GM12878 (cell line): ENCODE measurements around the gene MRPL37. TPM values are rescaled to one million over a fixed set of nuclear protein-coding genes. Genes with fewer than 3 reads are reported as not detected.

Experiments
- ATAC-seq: fragments of 200-7000 bp; cut with Tn5 transposase; 3 replicates; pipeline ENCODE4 v1.9.1; 2020; ENCODE audit warnings: mild to moderate bottlenecking, moderate library complexity
- BruUV-seq: library from RNA; stranded (reverse); fragments of 400-500 nt; replicated peaks from 2 replicates; lab custom pipeline; 2021; lab: Mats Ljungman, UMichigan
- CTCF ChIA-PET: fragments of 300-600 bp; sonication (Branson Sonifier 250); formaldehyde crosslinking; extraction: SDS; loops from one replicate; lab custom pipeline; 2021; ENCODE audit warnings: inconsistent platforms; lab: Yijun Ruan, JAX
- POLR2A ChIA-PET: fragments of 350-600 bp; formaldehyde crosslinking; extraction: SDS; loops from one replicate; lab custom pipeline; 2021; ENCODE audit warnings: inconsistent platforms; lab: Charles Lee
- RAD21 ChIA-PET: fragments of 300-600 bp; sonication (Branson Sonifier 250); formaldehyde crosslinking; loops from one replicate; lab custom pipeline; 2023; ENCODE audit warnings: antibody characterized with exemption; ENCODE audit not compliant: unreplicated experiment; lab: Charles Lee
- SMC1A ChIA-PET: fragments of 300-600 bp; sonication (Branson Sonifier 250); formaldehyde crosslinking; loops from one replicate; lab custom pipeline; 2023; ENCODE audit not compliant: unreplicated experiment, uncharacterized antibody; lab: Charles Lee
- DNase-seq: peaks from one replicate; pipeline ENCODE4 v3.0.0-alpha.2; 2011; ENCODE audit warnings: low read depth, low spot score
- FAIRE-seq: peaks from 3 replicates; lab custom pipeline; 2011; peaks lifted over from hg19 to GRCh38; lab: Jason Lieb, UNC
- H2AFZ ChIP-seq: 2 replicates; pipeline ENCODE4 v1.6.0; 2011; ENCODE audit warnings: low read depth, low read length, control low read depth; ENCODE audit not compliant: control insufficient read depth
- H3K27ac ChIP-seq: 2 replicates; pipeline ENCODE4 v1.5.1; 2011; ENCODE audit warnings: control low read depth; ENCODE audit not compliant: control insufficient read depth, insufficient read depth
- H3K27me3 ChIP-seq, 2 experiments: replicated peaks in 1 of 2; 2 replicates each; pipeline versions ENCODE4 v1.6.0 to v1.6.1; 2011; ENCODE audit warnings: low read length in 1 of 2; ENCODE audit not compliant: control insufficient read depth in 2 of 2, insufficient read depth in 2 of 2
- H3K36me3 ChIP-seq, 2 experiments: 2 replicates each; pipeline ENCODE4 v1.5.1; 2011; ENCODE audit warnings: low read length in 1 of 2; ENCODE audit not compliant: control insufficient read depth in 2 of 2, insufficient read depth in 2 of 2
- H3K4me1 ChIP-seq: 2 replicates; pipeline ENCODE4 v1.6.1; 2011; ENCODE audit warnings: mild to moderate bottlenecking, low read length, moderate library complexity, mixed read lengths; ENCODE audit not compliant: control insufficient read depth, insufficient read depth
- H3K4me2 ChIP-seq: 2 replicates; pipeline ENCODE4 v1.6.0; 2011; ENCODE audit warnings: control low read depth; ENCODE audit not compliant: control insufficient read depth, insufficient read depth
- H3K4me3 ChIP-seq: fragments of 200-600 bp; sonication (generic); 2 replicates; pipeline ENCODE4 v1.5.1; 2016
- H3K79me2 ChIP-seq: 2 replicates; pipeline ENCODE4 v1.6.0; 2011; ENCODE audit warnings: low read length; ENCODE audit not compliant: control insufficient read depth, insufficient read depth
- H3K9ac ChIP-seq: 2 replicates; pipeline ENCODE4 v1.8.0; 2011; ENCODE audit warnings: low read length, control low read depth, mixed read lengths; ENCODE audit not compliant: control insufficient read depth, insufficient read depth
- H3K9me3 ChIP-seq: replicated peaks from 3 replicates; pipeline ENCODE4 v1.5.1; 2011; ENCODE audit warnings: mild to moderate bottlenecking, low read length; ENCODE audit not compliant: control insufficient read depth, insufficient read depth
- H4K20me1 ChIP-seq: 2 replicates; pipeline ENCODE4 v1.6.0; 2011; ENCODE audit not compliant: control insufficient read depth, insufficient read depth
- CBFB ChIP-seq: IDR thresholded peaks from 2 replicates; pipeline ENCODE4 v1.6.1; 2016; ENCODE audit warnings: antibody characterized with exemption, low read depth
- CHD1 ChIP-seq: IDR thresholded peaks from 2 replicates; pipeline ENCODE4 v1.6.1; 2012; ENCODE audit warnings: low read depth, low read length, improper control_type of control experiment
- EED ChIP-seq: sonication (generic); IDR thresholded peaks from 2 replicates; pipeline ENCODE4 v1.6.1; 2016; ENCODE audit warnings: antibody characterized with exemption, low read depth
- HDAC2 ChIP-seq: fragments of 200-600 bp; sonication (generic); IDR thresholded peaks from 2 replicates; pipeline ENCODE4 v1.6.1; 2017
- IKZF2 ChIP-seq, 2 experiments: fragments of 450-650 bp; IDR thresholded peaks; 2 replicates each; pipeline ENCODE4 v1.6.1; 2017; ENCODE audit warnings: mild to moderate bottlenecking in 2 of 2, moderate library complexity in 2 of 2
- JUND ChIP-seq: IDR thresholded peaks from 2 replicates; pipeline ENCODE4 v1.6.1; 2012; ENCODE audit warnings: low read depth, mild to moderate bottlenecking, low read length, improper control_type of control experiment, moderate library complexity
- POU2F2 ChIP-seq: IDR thresholded peaks from 3 replicates; pipeline ENCODE4 v1.6.1; 2011; ENCODE audit warnings: low read depth, mild to moderate bottlenecking, low read length, borderline replicate concordance
- SIN3A ChIP-seq: IDR thresholded peaks from 2 replicates; pipeline ENCODE4 v1.6.1; 2012; ENCODE audit warnings: low read depth, low read length, improper control_type of control experiment
- TAF1 ChIP-seq: IDR thresholded peaks from 2 replicates; pipeline ENCODE4 v1.6.1; 2011; ENCODE audit warnings: mild to moderate bottlenecking, low read depth, low read length, borderline replicate concordance
- YY1 ChIP-seq: IDR thresholded peaks from 2 replicates; pipeline ENCODE4 v1.6.1; 2011; ENCODE audit warnings: low read depth, mild to moderate bottlenecking, low read length
- ZZZ3 ChIP-seq: IDR thresholded peaks from 2 replicates; pipeline ENCODE4 v1.6.1; 2011; ENCODE audit warnings: low read depth; ENCODE audit not compliant: control insufficient read depth, insufficient read length
- WGBS: methylation state at CpG from one replicate; pipeline ENCODE4 v1.1.6; 2016; ENCODE audit warnings: low lambda C conversion rate; ENCODE audit not compliant: insufficient replicate concordance, insufficient coverage; ENCODE audit errors: missing lambda C conversion rate; 5-methylcytosine and 5-hydroxymethylcytosine counted together
- in situ Hi-C: fragments of 300-500 bp; cut with MboI; formaldehyde crosslinking; loops from 9 replicates; pipeline ENCODE4 v1.14.3; 2018; ENCODE audit warnings: mixed read lengths
- intact Hi-C: fragments of 100-400 bp; cut with micrococcal nuclease; formaldehyde crosslinking; loops from one replicate; pipeline ENCODE4 v1.14.2; 2022; ENCODE audit not compliant: unreplicated experiment
- polyA plus RNA-seq, 11 experiments: library from polyadenylated mRNA; depleted of rRNA in 4 of 11; unstranded in 6 of 11; stranded (reverse) in 5 of 11; fragments of >200 nt; fragmentation: Nextera tagmentation in 4 of 11; fragmentation: Illumina TruSeq in 1 of 11; extraction: Ambion mirVana in 4 of 11; extraction: Trizol in 1 of 11; gene quantifications; 1 replicate in 1 of 11; 2 replicates in 10 of 11; pipeline versions ENCODE4 v1.2.1 to v1.2.3, GENCODE V29; 2011 to 2016; ENCODE audit warnings: inconsistent platforms in 2 of 11, missing spikeins in 2 of 11, low read depth in 1 of 11
- total RNA-seq, 4 experiments: library from RNA; depleted of rRNA in 3 of 4; stranded (reverse); fragments of >200 nt in 3 of 4; fragmentation: Illumina TruSeq in 1 of 4; extraction: Trizol in 1 of 4; gene quantifications; 2 replicates each; pipeline versions ENCODE4 v1.2.1 to v1.2.3, GENCODE V29; 2013 to 2021
- TF ChIP-seq, protein P1 (sequence below): fragments of 450-650 bp; formaldehyde crosslinking; IDR thresholded peaks from 2 replicates; pipeline ENCODE4 v1.4.0; 2022; ENCODE audit warnings: mild to moderate bottlenecking, moderate library complexity
- TF ChIP-seq, protein P2 (sequence below), 3 experiments: IDR thresholded peaks in 2 of 3; conservative IDR thresholded peaks in 1 of 3; 2 replicates each; pipeline ENCODE4 v1.5.1; 2011; ENCODE audit warnings: low read depth in 3 of 3, low read length in 3 of 3, mild to moderate bottlenecking in 3 of 3, control low read depth in 2 of 3, moderate library complexity in 2 of 3, inconsistent platforms in 1 of 3, mixed read lengths in 1 of 3; ENCODE audit not compliant: control insufficient read depth in 2 of 3, insufficient read depth in 1 of 3; ENCODE audit errors: extremely low read depth in 1 of 3

MRPL37 gene
- total and polyA plus RNA-seq, 10 of the 15 experiments (the other 5 are each of a cell fraction or from before 2014, with no cell fraction given) = 41.4 to 217 (median 159) TPM

DNA sequence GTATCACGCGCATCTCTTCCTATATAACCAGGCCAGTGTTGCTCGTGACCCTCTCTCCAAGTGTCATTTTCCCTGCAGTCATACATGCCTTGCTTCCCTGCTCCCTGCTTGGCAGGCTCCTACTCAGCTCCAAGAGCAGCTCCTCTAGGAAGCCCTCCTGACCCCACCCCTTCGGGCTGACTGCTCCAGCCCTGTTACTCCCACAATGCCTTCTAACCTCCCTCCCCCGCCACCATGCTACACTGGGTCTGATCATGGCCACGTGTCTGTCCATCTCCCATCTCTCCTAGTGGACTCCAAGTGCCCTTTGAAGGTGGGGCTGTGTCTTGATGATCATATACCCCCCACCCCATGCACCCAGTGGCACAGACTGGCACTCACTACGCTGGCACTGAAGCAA, 44.7 kb downstream of the MRPL37 start:
- intact Hi-C loops = no loop called here
- Histone ChIP-seq H3K4me2 (no peak overlapping the region), H4K20me1 (no peaks in the 10 kb centered on the region), H3K4me1 (no peaks in the 10 kb centered on the region), H3K9ac (no peak overlapping the region), H3K27me3 (no peaks in the 10 kb centered on the region)
- POLR2A ChIA-PET = no interaction called here
- DNase-seq (no peak), FAIRE-seq (no peak), ATAC-seq (no peak)
- RAD21 ChIA-PET = no interaction called here
- TF ChIP-seq EED (no peak), YY1 (no peak), CBFB (no peak), SIN3A (no peak), IKZF2 (IDR thresholded peaks at IDR 0.05) (no peak), ZZZ3 (no peak), POU2F2 (no peak), HDAC2 (no peak), TAF1 (no peak), JUND (no peak), CHD1 (no peak)
- TF ChIP-seq, protein P1, sequence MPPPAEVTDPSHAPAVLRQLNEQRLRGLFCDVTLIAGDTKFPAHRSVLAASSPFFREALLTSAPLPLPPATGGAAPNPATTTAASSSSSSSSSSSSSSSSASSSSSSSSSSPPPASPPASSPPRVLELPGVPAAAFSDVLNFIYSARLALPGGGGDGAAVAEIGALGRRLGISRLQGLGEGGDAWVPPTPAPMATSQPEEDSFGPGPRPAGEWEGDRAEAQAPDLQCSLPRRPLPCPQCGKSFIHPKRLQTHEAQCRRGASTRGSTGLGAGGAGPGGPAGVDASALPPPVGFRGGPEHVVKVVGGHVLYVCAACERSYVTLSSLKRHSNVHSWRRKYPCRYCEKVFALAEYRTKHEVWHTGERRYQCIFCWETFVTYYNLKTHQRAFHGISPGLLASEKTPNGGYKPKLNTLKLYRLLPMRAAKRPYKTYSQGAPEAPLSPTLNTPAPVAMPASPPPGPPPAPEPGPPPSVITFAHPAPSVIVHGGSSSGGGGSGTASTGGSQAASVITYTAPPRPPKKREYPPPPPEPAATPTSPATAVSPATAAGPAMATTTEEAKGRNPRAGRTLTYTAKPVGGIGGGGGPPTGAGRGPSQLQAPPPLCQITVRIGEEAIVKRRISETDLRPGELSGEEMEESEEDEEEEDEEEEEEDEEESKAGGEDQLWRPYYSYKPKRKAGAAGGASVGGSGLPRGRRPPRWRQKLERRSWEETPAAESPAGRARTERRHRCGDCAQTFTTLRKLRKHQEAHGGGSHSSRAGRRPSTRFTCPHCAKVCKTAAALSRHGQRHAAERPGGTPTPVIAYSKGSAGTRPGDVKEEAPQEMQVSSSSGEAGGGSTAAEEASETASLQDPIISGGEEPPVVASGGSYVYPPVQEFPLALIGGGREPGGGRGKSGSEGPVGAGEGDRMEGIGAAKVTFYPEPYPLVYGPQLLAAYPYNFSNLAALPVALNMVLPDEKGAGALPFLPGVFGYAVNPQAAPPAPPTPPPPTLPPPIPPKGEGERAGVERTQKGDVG (CRISPR knock-in tag) = no peak
- TF ChIP-seq, protein P2, sequence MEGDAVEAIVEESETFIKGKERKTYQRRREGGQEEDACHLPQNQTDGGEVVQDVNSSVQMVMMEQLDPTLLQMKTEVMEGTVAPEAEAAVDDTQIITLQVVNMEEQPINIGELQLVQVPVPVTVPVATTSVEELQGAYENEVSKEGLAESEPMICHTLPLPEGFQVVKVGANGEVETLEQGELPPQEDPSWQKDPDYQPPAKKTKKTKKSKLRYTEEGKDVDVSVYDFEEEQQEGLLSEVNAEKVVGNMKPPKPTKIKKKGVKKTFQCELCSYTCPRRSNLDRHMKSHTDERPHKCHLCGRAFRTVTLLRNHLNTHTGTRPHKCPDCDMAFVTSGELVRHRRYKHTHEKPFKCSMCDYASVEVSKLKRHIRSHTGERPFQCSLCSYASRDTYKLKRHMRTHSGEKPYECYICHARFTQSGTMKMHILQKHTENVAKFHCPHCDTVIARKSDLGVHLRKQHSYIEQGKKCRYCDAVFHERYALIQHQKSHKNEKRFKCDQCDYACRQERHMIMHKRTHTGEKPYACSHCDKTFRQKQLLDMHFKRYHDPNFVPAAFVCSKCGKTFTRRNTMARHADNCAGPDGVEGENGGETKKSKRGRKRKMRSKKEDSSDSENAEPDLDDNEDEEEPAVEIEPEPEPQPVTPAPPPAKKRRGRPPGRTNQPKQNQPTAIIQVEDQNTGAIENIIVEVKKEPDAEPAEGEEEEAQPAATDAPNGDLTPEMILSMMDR (IDR thresholded peaks at IDR 0.05 in 2 of 3, conservative IDR thresholded peaks at IDR 0.05 in 1 of 3; ENCODE audit: control insufficient read depth in 2 of 3, extremely low read depth in 1 of 3, insufficient read depth in 1 of 3, low read depth in 3 of 3, low read length in 3 of 3) = no peak
- TF ChIP-seq, all 136 proteins: peak for 0
- Histone ChIP-seq H3K4me3 (no peak overlapping the region), H2AFZ (no peak overlapping the region), H3K9me3 (no peaks in the 10 kb centered on the region), H3K27ac (no peak overlapping the region), H3K79me2 (no peaks in the 10 kb centered on the region), H3K36me3 (peaks cover 0 to 15% of the 10 kb centered on the region in 2 experiments; a peak in 3 of 4 replicates)
- ChIA-PET CTCF (no interaction called here), SMC1A (no interaction called here)
- 89% methylated on average over 7 of the region's 7 CpGs for WGBS
- BruUV-seq = no TSS peak
- in situ Hi-C loops = no loop called here
